GF-D8 (cell line): Measurements from ENCODE around the gene CRYZ.
A peak's percentile ranks its signal among the peaks of the same experiment; 100 is the strongest.
"Not testable (repeated sequence)": the region's sequence is repeated elsewhere in the genome, so short reads cannot be mapped to it uniquely, and the experiment has no call there.

ENCODE experiments used
- DNase-seq: peaks from one replicate; lab custom pipeline; 2025; lab: John Stamatoyannopoulos, UW

Gene CRYZ

DNA sequence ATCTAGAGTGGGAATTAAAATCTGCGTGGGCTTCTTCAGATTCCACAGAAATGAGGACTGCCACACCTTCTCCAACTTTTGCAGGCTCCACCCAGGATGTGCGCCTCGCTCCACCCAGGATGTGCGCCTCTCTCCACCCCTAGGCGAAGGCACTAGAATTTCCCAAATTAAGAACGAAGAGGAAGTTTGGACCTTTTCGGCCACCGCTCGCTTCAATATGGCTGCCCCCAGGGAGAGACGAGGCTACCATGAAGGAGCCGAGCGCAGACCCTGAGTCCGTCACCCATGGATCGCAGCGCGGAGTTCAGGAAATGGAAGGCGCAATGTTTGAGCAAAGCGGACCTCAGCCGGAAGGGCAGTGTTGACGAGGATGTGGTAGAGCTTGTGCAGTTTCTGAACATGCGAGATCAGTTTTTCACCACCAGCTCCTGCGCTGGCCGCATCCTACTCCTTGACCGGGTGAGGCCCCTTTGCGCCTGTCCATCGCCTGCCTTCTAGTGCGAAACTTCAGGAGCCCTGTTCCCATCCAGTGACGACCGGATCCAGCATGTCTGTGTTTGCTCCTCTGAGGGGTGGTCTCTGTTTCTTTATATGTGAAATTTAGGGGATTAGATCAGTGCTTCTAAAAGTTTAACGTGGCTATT, at the start of gene CRYZ, which contains the start of gene TYW3:
Gene CRYZ, minus strand, starts transcription at position 91 of the 644 bp plus-strand sequence. CDS start 8,229 bp downstream, outside the sequence.
Gene TYW3, plus strand, starts transcription at position 193 of the 644 bp plus-strand sequence. Its CDS starts 93 bp downstream, at position 286.
- peak; percentile 84 for DNase-seq

DNA sequence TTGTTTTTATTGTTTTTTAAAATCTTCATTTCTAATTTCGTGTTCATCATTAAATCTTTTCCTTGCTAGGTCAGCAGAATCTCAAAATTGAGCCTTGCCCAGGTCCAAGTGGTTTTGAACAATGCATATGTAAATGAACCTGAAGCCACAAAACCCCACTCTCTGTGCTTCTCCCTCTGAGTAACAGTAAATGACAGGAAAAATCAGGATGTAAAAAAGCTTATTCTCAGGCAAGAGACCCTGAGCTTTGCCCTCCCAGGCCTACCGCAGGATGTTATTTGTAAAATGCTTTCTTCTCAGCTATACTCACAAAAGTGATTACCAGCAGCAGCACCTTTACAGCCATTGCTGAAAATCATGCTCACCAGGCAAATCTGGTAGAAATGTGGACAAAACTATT, 47.7 kb upstream of the CRYZ start:
- no peak for DNase-seq

- DNase-seq: no peak
These were observed 46.9 kb upstream of the CRYZ start for GRCh38 chr1:74779750-74780149.

DNA sequence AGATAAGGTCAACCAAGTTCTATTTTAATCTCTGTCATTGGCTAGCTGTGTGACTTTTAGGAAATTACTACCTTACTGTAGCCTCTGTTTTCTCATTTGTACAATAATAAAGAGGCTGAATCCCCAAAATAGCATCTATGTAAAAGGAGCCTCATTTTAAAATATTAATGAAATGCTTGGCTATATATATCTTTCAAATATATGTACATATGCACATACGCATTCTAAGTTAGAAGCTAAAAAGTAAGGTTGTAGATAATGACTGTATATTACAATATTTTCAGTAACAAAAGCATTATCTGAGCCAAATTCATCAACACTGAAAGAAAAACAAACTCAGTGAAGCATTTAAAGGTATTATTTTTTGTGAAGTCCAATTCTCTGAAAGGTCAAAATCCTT, 44.7 kb upstream of the CRYZ start:
- no peak for DNase-seq

- no peak for DNase-seq
These were observed 42.9 kb upstream of the CRYZ start for GRCh38 chr1:74775735-74776134.

GRCh38 chr1:74773582-74773981, 40.7 kb upstream of the CRYZ start:
- DNase-seq: no peak

DNA sequence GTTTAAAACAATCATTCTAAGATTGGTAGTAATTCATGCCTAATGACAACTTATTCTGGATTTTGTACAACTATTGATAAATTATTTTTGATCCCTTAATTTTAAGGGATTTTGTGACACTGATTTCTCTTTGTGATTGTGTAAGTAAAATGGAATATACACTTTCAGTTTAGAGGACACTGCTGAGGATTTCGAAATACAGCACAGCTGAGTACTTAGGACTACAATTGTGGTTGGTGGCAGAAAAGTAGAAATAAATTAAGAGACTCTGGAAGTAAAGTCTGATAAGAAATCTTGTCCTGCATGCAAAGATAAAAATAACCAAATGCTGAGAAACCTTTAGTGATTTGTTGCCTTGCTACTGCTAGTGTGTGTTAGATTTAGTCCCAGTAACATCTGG, 40.1 kb upstream of the CRYZ start:
- DNase-seq: no peak

DNA sequence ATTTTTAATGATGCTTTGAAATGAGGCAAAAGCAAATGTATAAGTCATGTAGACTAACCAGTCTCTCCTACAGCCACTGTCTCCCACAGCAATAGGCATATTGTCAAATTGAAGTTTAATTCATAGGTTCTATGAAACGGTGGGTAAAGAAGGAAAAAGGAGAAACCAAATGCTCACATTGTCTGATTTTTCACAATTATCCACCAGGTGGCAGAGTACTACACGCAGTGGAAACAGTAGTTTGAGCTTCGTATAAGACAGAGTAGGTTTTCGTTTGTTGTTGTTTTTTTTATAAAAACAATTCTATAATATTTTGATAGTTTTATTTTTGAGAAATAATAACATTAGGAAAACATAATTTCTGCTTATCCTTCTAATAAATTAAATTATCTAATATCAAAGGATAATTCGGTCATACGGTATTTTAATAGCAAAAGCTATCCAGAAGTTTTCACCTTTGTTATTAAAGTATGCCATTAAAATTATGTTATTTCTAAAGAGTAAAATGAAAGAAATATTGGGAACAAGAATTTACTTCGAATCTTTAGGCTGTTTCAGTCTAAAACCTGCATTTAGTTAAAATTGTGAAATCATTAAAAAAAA, 39.2 kb upstream of the CRYZ start:
- DNase-seq: no peak

GRCh38 chr1:74767490-74767889, 34.6 kb upstream of the CRYZ start:
- DNase-seq: no peak

- DNase-seq: no peak
These were observed 33.7 kb upstream of the CRYZ start for GRCh38 chr1:74766579-74766978.

- DNase-seq: no peak
These were observed 31.0 kb upstream of the CRYZ start for GRCh38 chr1:74763807-74764206.

GRCh38 chr1:74756650-74757049, 23.8 kb upstream of the CRYZ start:
- not testable (repeated sequence) for DNase-seq

- no peak for DNase-seq
These were observed 22.6 kb upstream of the CRYZ start for GRCh38 chr1:74755475-74755874.

GRCh38 chr1:74753104-74753503, 20.3 kb upstream of the CRYZ start:
- DNase-seq: no peak

- DNase-seq: no peak
These were observed 16.1 kb upstream of the CRYZ start for GRCh38 chr1:74748960-74749359.

- DNase-seq: not testable (repeated sequence)
These were observed 12.4 kb upstream of the CRYZ start for GRCh38 chr1:74745247-74745646.

GRCh38 chr1:74740307-74740980, 7.6 kb upstream of the CRYZ start:
- not testable (repeated sequence) for DNase-seq

GRCh38 chr1:74737333-74737732, 4.5 kb upstream of the CRYZ start:
- no peak for DNase-seq

GRCh38 chr1:74733604-74734484, 994 bp upstream of the CRYZ start:
- peak; percentile 60 for DNase-seq

DNA sequence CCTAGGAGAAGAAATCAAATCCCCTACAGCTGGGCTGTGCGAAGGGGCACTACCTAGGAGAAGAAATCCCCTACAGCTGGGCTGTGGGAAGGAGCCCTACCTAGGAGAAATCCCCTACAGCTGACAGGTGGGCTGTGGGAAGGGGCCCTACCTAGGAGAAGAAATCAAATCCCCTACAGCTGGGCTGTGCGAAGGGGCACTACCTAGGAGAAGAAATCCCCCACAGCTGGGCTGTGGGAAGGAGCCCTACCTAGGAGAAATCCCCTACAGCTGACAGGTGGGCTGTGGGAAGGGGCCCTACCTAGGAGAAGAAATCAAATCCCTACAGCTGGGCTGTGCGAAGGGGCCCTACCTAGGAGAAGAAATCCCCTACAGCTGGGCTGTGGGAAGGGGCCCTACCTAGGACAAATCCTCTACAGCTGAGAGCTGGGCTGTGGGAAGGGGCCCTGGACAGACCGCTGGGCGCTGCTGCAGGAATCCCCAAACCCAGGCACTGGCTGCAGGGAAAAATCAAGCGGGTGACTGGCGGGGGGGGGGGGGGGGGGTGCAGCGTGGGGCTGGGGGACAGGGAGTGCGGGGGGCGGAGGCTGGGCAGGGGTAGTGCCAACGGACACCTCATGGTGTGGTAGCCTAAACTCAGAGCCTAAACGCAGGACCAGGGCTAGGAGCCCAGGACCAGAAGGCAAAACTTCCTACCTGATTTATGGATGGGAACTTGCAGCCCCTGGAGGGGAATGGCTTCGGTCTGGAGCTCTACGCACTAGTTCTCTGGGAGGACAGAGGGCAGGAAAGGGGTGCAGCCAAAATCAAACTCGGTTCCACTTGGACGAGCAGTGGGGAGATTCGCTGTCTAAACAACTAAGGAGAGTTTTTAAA, 541 bp downstream of the CRYZ start:
- DNase-seq: not testable (repeated sequence)

DNA sequence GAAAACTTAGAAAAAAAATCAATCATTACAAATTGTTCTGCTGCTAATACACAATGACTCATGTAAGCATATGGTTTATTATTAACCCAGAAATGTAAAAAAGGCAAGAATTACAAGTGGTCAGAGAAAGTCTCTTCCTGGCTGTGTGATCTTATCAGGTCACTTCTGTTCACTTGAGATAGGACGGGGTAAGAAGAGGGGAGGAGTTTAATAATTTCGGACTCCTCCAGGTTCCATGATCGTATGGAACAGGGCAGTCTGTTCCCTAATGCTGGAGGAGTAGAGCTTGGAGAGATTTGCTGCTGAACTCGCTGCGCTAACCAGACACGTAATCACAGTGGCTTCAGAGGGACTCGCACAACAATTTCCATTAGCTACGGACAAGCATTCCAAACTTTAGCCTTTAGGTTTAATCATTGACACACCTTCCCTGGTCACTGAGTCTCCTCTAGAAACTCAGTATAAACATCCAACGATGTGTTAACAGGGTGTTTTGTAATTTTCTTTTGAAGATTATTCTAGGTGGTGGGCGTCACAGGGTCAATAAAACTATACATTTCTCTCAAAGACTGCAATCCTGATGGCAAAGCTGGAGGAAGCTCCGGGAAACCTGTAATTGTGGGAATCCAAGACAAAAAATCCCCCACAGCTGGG, 1.3 kb downstream of the CRYZ start:
- DNase-seq: no peak
